ENCODE measurements around the gene DAB1. TPM values are rescaled to one million over a fixed set of nuclear protein-coding genes. Genes with fewer than 3 reads are reported as not detected.

DAB1 gene
- total RNA-seq, 6 experiments from 2014 or later = 0.13 to 1.2 (median 0.23) TPM

DNA sequence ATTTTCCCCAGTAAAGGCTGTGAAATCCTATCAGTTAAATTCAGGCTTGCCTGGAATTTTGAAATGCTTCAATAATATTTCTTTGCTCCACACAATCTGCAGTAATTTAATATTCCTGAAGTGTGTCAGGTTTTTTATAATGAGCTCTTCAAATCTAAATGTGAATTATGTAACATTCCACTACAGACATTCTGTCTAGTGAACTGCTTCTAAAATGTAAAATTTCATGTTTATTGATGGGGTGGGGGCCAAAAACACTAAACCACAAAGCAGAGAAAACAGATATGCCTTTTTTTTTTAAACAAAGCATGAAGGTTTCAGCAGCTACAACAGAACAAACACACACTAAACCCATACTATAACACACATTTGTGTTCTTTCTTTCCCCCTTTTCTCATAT is 129.7 kb downstream of the DAB1 start:
- no peaks in the 10 kb centered on the region for H3K36me3 Mint-ChIP-seq (ENCODE audit: low read depth)
- 0 out of 2 replicates have a peak, but pooled peaks cover 2% of the 10 kb centered on the region for H3K27me3 Mint-ChIP-seq (ENCODE audit: insufficient read depth)
- TF ChIP-seq, protein P1, sequence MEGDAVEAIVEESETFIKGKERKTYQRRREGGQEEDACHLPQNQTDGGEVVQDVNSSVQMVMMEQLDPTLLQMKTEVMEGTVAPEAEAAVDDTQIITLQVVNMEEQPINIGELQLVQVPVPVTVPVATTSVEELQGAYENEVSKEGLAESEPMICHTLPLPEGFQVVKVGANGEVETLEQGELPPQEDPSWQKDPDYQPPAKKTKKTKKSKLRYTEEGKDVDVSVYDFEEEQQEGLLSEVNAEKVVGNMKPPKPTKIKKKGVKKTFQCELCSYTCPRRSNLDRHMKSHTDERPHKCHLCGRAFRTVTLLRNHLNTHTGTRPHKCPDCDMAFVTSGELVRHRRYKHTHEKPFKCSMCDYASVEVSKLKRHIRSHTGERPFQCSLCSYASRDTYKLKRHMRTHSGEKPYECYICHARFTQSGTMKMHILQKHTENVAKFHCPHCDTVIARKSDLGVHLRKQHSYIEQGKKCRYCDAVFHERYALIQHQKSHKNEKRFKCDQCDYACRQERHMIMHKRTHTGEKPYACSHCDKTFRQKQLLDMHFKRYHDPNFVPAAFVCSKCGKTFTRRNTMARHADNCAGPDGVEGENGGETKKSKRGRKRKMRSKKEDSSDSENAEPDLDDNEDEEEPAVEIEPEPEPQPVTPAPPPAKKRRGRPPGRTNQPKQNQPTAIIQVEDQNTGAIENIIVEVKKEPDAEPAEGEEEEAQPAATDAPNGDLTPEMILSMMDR (IDR thresholded peaks at IDR 0.05) = no peak
- peaks cover 16% of the 10 kb centered on the region for H3K9me3 Mint-ChIP-seq
- H3K27ac Mint-ChIP-seq = no peak overlapping the region
- no peak overlapping the region for H3K4me3 Mint-ChIP-seq
- no peaks in the 10 kb centered on the region for H3K4me1 Mint-ChIP-seq (ENCODE audit: low read depth)
- DNase-seq = no peak

DNA sequence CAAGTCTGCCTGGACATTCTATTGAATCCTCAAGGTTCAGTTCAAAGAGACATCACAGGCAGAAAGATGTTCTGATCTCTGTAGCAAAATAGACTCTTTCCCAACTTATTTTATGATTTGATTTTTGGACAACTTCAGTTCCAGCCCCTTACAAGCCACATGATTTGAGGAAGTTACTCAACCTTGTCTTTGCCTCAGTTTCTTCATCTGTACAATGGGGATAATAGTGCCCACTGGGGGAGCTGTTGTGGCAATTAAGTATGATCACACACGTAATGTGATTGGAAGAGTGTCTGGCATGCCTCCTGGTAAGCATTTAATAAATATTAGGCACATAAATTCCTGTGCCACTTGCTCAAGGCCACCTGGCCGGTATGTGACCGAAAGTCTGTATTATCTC is 130.6 kb downstream of the DAB1 start:
- Mint-ChIP-seq H3K27ac (no peak overlapping the region), H3K36me3 (ENCODE audit: low read depth) (no peaks in the 10 kb centered on the region), H3K4me3 (no peak overlapping the region), H3K27me3 (ENCODE audit: insufficient read depth) (0 out of 2 replicates have a peak, but pooled peaks cover 2% of the 10 kb centered on the region), H3K4me1 (ENCODE audit: low read depth) (no peaks in the 10 kb centered on the region), H3K9me3 (peaks cover 20% of the 10 kb centered on the region)
- no peak for DNase-seq
- TF ChIP-seq, protein P1 (IDR thresholded peaks at IDR 0.05) = no peak

DNA sequence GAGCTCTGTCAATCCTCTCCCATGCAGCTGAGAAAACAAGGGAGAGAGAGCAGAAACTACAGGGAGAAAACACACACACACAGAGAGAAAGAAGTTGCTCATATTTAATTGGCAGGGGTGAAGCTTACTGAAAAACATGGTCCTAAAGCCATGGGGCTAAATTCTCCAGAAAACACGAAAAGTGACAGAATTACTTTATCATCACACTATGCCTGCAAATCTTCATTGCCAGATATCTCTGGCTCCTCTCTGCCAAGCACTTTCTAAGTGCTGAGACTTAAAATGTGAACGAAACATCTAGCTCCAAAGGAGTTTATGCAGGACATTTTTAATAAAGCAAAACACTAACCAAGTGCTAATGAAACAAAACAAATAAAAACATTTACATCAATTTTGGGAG is 134.1 kb downstream of the DAB1 start:
- no peaks in the 10 kb centered on the region for H3K4me1 Mint-ChIP-seq (ENCODE audit: low read depth)
- H3K27ac Mint-ChIP-seq = no peak overlapping the region
- peaks cover 21% of the 10 kb centered on the region for H3K9me3 Mint-ChIP-seq
- DNase-seq = no peak
- H3K4me3 Mint-ChIP-seq = no peak overlapping the region
- no peaks in the 10 kb centered on the region for H3K27me3 Mint-ChIP-seq (ENCODE audit: insufficient read depth)
- H3K36me3 Mint-ChIP-seq (ENCODE audit: low read depth) = no peaks in the 10 kb centered on the region
- TF ChIP-seq, protein P1 (IDR thresholded peaks at IDR 0.05) = no peak

DNA sequence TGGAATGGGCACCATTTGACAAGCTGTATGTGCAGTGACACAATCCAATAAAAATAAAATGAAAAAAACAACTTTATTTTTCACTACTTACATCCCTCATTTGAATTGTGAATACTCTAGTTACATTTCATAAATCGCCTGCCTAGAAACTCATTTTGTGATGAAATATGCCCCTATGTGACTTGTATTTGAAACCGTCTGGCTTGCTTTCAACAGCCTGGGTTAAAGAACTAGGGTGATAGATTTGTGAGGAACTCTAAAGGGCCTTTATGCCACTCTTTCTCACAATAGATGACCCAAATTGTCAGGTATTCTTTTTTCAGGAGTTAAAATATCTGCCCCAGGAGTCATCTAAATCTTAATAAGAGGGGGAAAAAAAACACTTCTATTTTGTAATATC is 137.9 kb downstream of the DAB1 start:
- Mint-ChIP-seq H3K4me3 (no peak overlapping the region), H3K27ac (no peak overlapping the region), H3K27me3 (ENCODE audit: insufficient read depth) (0 out of 2 replicates have a peak, but pooled peaks cover 1% of the 10 kb centered on the region), H3K36me3 (ENCODE audit: low read depth) (no peaks in the 10 kb centered on the region), H3K9me3 (peaks cover 17% of the 10 kb centered on the region), H3K4me1 (ENCODE audit: low read depth) (no peaks in the 10 kb centered on the region)
- DNase-seq = no peak
- TF ChIP-seq, protein P1 (IDR thresholded peaks at IDR 0.05) = no peak

DNA sequence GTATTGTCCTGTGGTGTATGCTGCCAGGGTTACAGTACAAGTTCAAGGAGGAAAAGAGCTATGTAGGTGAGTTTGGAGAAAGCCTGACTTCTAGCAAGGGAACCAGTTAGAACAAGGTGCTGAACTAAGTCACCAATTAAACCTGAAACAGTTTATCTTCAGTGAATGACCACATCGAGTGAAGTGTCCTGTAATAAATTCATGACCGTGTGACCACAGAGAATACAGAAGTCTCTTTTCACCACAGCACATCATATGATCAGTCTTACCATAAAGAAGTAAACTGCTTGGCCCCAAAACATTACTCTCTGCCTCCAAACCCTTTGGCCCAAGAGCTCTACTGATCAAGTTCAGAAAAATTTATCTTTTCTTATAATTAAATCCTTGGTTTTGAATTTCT is 141.4 kb downstream of the DAB1 start:
- no peak overlapping the region for H3K4me3 Mint-ChIP-seq
- peaks cover 21% of the 10 kb centered on the region for H3K9me3 Mint-ChIP-seq
- 0 out of 2 replicates have a peak, but pooled peaks cover 4% of the 10 kb centered on the region for H3K36me3 Mint-ChIP-seq (ENCODE audit: low read depth)
- no peak for DNase-seq
- H3K27ac Mint-ChIP-seq = no peak overlapping the region
- TF ChIP-seq, protein P1 (IDR thresholded peaks at IDR 0.05) = no peak
- no peaks in the 10 kb centered on the region for H3K4me1 Mint-ChIP-seq (ENCODE audit: low read depth)
- peaks cover 3% of the 10 kb centered on the region; the same call in 1 of the 2 replicates for H3K27me3 Mint-ChIP-seq (ENCODE audit: insufficient read depth)

DNA sequence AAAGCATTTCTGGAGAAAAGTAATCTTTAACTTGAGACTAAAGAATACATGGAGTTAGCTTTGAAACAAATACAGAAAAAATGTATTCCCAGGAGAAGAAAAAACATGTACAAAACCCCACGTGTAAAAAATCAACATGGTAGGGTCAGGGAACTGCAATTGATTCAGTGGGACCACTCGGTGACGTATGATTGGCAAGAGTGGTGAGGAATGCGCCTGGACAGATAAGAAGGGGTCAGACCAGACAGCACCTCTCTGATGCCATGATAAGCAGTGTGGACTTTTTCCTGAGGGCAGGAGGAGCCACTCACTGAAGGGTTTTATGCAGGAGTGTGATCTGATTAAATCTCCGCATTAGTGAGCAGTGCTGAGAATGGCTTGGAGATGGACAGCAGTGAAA is 142.5 kb downstream of the DAB1 start:
- no peaks in the 10 kb centered on the region for H3K4me1 Mint-ChIP-seq (ENCODE audit: low read depth)
- H3K27ac Mint-ChIP-seq = no peak overlapping the region
- H3K9me3 Mint-ChIP-seq = peaks cover 21% of the 10 kb centered on the region
- H3K4me3 Mint-ChIP-seq = no peak overlapping the region
- TF ChIP-seq, protein P1 (IDR thresholded peaks at IDR 0.05) = no peak
- peaks cover 3% of the 10 kb centered on the region; the same call in 1 of the 2 replicates for H3K27me3 Mint-ChIP-seq (ENCODE audit: insufficient read depth)
- 0 out of 2 replicates have a peak, but pooled peaks cover 4% of the 10 kb centered on the region for H3K36me3 Mint-ChIP-seq (ENCODE audit: low read depth)
- DNase-seq = no peak

Measured in HFFc6 (cell line).